ENCODE data around the gene ATRNL1. TPM values are rescaled to one million over a fixed set of nuclear protein-coding genes. Genes with fewer than 3 reads are reported as not detected.

The ATRNL1 gene
- total RNA-seq, 1 donor from 2014 or later = 16.4 TPM

DNA sequence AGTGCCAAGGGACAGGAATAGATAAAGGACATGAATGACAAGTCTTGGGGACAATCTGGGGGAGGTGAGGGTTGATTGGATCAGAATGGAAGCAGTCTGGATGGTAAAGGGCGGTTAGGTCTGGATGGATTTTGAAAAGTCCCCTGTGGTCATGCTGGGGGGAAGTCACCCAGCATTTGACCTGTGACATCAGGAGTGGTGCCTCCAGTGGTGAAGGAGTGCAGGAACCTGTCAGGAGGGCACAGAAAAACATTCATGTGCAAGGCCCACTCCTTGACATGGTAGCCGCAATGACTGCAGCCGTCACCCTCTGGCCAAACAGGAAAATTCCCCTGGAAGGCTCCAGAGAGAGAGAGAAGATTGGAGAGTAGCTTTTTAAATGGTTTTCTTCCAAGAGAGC lies 875.1 kb downstream of the ATRNL1 start:
- H3K79me2 ChIP-seq (ENCODE audit: low read depth) = no peaks in the 10 kb centered on the region
- no peaks in the 10 kb centered on the region for H3K36me3 Mint-ChIP-seq
- no peak overlapping the region for H3K4me2 ChIP-seq
- H3K4me1 ChIP-seq = peaks cover 5% of the 10 kb centered on the region
- H3K27me3 Mint-ChIP-seq (ENCODE audit: insufficient read depth, low read depth) = peaks cover 6% of the 10 kb centered on the region
- no peaks in the 10 kb centered on the region for H3K36me3 ChIP-seq
- TF ChIP-seq, protein P1, sequence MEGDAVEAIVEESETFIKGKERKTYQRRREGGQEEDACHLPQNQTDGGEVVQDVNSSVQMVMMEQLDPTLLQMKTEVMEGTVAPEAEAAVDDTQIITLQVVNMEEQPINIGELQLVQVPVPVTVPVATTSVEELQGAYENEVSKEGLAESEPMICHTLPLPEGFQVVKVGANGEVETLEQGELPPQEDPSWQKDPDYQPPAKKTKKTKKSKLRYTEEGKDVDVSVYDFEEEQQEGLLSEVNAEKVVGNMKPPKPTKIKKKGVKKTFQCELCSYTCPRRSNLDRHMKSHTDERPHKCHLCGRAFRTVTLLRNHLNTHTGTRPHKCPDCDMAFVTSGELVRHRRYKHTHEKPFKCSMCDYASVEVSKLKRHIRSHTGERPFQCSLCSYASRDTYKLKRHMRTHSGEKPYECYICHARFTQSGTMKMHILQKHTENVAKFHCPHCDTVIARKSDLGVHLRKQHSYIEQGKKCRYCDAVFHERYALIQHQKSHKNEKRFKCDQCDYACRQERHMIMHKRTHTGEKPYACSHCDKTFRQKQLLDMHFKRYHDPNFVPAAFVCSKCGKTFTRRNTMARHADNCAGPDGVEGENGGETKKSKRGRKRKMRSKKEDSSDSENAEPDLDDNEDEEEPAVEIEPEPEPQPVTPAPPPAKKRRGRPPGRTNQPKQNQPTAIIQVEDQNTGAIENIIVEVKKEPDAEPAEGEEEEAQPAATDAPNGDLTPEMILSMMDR (IDR thresholded peaks at IDR 0.05) = no peak
- no peak for TF ChIP-seq EZH2phosphoT487 (IDR thresholded peaks at IDR 0.05)
- no peak for TF ChIP-seq EZH2 (IDR thresholded peaks at IDR 0.05)
- H3F3A ChIP-seq (ENCODE audit: low read depth) = no peaks in the 10 kb centered on the region
- H3K4me3 ChIP-seq = no peak overlapping the region
- no peak overlapping the region for H3K9ac ChIP-seq
- no peak for DNase-seq (ENCODE audit: low spot score)
- no peaks in the 10 kb centered on the region for H3K27me3 ChIP-seq
- no peaks in the 10 kb centered on the region for H3K9me3 Mint-ChIP-seq
- no peak overlapping the region for H3K27ac Mint-ChIP-seq
- peaks cover 10% of the 10 kb centered on the region for H3K4me1 Mint-ChIP-seq
- no peak overlapping the region for H2AFZ ChIP-seq (replicated peaks)
- H3K9me3 ChIP-seq (ENCODE audit: low read depth) = no peaks in the 10 kb centered on the region
- no peak overlapping the region for H3K4me3 Mint-ChIP-seq
- no peak overlapping the region for H3K27ac ChIP-seq
- no peaks in the 10 kb centered on the region for H4K20me1 ChIP-seq (ENCODE audit: low read depth)

DNA sequence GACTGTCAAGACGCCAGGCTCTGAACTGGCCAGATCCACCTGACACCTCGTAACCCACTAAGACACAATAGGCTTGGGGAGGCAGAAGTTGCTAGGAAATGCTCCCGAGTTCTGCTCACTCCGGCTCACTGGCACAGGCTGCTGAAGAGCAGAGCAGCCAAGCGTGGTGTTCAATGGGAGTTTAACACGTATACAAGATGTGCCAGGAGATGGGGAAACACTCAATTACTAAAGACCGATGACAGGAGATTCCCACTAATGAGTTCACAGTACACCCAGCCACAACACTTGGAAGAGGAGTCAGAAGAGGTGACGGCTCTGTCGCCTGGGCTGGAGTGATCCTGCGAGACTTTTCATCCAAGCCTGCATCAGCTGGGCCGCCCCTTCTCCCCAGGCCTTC lies 876.4 kb downstream of the ATRNL1 start:
- Histone ChIP-seq H3K79me2 (ENCODE audit: low read depth) (no peaks in the 10 kb centered on the region), H3K36me3 (no peaks in the 10 kb centered on the region), H3K9me3 (ENCODE audit: low read depth) (no peaks in the 10 kb centered on the region), H4K20me1 (ENCODE audit: low read depth) (no peaks in the 10 kb centered on the region), H3K4me3 (no peak overlapping the region), H3K27ac (no peak overlapping the region), H3K27me3 (no peaks in the 10 kb centered on the region), H2AFZ (replicated peaks) (no peak overlapping the region), H3K4me1 (no peaks in the 10 kb centered on the region), H3K4me2 (no peak overlapping the region), H3F3A (ENCODE audit: low read depth) (no peaks in the 10 kb centered on the region), H3K9ac (no peak overlapping the region)
- peaks cover 6% of the 10 kb centered on the region for H3K27me3 Mint-ChIP-seq (ENCODE audit: insufficient read depth, low read depth)
- H3K4me3 Mint-ChIP-seq = no peak overlapping the region
- no peaks in the 10 kb centered on the region for H3K36me3 Mint-ChIP-seq
- no peak for DNase-seq (ENCODE audit: low spot score)
- TF ChIP-seq, protein P1 (IDR thresholded peaks at IDR 0.05) = no peak
- TF ChIP-seq EZH2 (IDR thresholded peaks at IDR 0.05) (no peak), EZH2phosphoT487 (IDR thresholded peaks at IDR 0.05) (no peak)
- H3K9me3 Mint-ChIP-seq = peaks cover 3% of the 10 kb centered on the region
- H3K4me1 Mint-ChIP-seq = peaks cover under 1% of the 10 kb centered on the region
- no peak overlapping the region for H3K27ac Mint-ChIP-seq

DNA sequence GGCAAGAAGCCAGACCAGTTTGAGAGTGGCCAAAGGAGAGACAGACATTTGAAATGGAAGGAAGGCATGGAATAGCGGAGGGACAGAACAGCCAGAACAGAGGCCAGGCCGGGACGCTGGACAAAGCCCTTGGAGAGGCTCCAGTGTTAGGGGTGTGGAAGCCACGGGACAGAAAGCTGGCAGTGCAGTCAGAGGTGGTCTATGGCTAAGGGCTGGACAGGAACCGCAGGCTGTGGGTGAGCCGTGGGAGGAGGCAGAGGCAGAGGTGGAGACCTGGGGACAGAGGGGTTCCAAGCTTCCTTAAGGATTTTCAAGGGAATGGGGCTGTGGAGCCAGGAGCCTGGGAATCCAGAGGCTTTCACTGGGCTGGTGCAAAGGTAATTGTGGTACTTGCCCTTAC lies 878.8 kb downstream of the ATRNL1 start:
- Mint-ChIP-seq H3K4me1 (peaks cover 9% of the 10 kb centered on the region), H3K4me3 (no peak overlapping the region), H3K9me3 (peaks cover 3% of the 10 kb centered on the region), H3K27me3 (ENCODE audit: insufficient read depth, low read depth) (peaks cover 6% of the 10 kb centered on the region), H3K27ac (no peak overlapping the region), H3K36me3 (no peaks in the 10 kb centered on the region)
- Histone ChIP-seq H3K36me3 (no peaks in the 10 kb centered on the region), H3F3A (ENCODE audit: low read depth) (peaks cover 2% of the 10 kb centered on the region), H3K4me1 (peaks cover 14% of the 10 kb centered on the region), H3K27me3 (no peaks in the 10 kb centered on the region), H3K9me3 (ENCODE audit: low read depth) (no peaks in the 10 kb centered on the region), H3K27ac (no peak overlapping the region), H3K4me2 (no peak overlapping the region), H3K79me2 (ENCODE audit: low read depth) (no peaks in the 10 kb centered on the region), H2AFZ (replicated peaks) (no peak overlapping the region), H4K20me1 (ENCODE audit: low read depth) (no peaks in the 10 kb centered on the region), H3K9ac (no peak overlapping the region), H3K4me3 (no peak overlapping the region)
- no peak for DNase-seq (ENCODE audit: low spot score)
- TF ChIP-seq EZH2phosphoT487 (IDR thresholded peaks at IDR 0.05) = no peak
- TF ChIP-seq, protein P1 (IDR thresholded peaks at IDR 0.05) = no peak
- no peak for TF ChIP-seq EZH2 (IDR thresholded peaks at IDR 0.05)
